CD14-positive monocyte (primary cell): ENCODE measurements around the gene DCUN1D5. TPM values are rescaled to one million over a fixed set of nuclear protein-coding genes. Genes with fewer than 3 reads are reported as not detected.

Source experiments
- DNase-seq, 3 donors: peaks; one replicate each; pipeline ENCODE4 v3.0.0-alpha.2; 2011 to 2022
- H2AFZ ChIP-seq: 2 replicates; pipeline ENCODE4 v1.6.0; 2012; ENCODE audit warnings: mild to moderate bottlenecking, low read depth, low read length, inconsistent platforms; ENCODE audit not compliant: insufficient read depth, poor library complexity, severe bottlenecking
- H3K27ac ChIP-seq, 2 donors: 1 replicate in 1 of 2; 2 replicates in 1 of 2; pipeline ENCODE4 v1.5.1; 2012 to 2013; ENCODE audit warnings: low read length in 2 of 2, control low read depth in 1 of 2, inconsistent platforms in 1 of 2, low read depth in 1 of 2, mild to moderate bottlenecking in 1 of 2
- H3K27me3 ChIP-seq, 2 donors: one replicate each; pipeline versions ENCODE4 v1.6.0 to v1.6.1; 2011 to 2013; ENCODE audit warnings: low read length in 2 of 2; ENCODE audit not compliant: control insufficient read depth in 2 of 2, insufficient read depth in 2 of 2
- H3K36me3 ChIP-seq, 2 donors: replicated peaks in 1 of 2; 1 replicate in 1 of 2; 2 replicates in 1 of 2; pipeline versions ENCODE4 v1.5.1 to v1.6.1; 2012 to 2013; ENCODE audit warnings: low read length in 2 of 2, control low read depth in 1 of 2, inconsistent platforms in 1 of 2, mild to moderate bottlenecking in 1 of 2; ENCODE audit not compliant: insufficient read depth in 2 of 2, control insufficient read depth in 1 of 2
- H3K4me1 ChIP-seq, 2 donors: 1 replicate in 1 of 2; 2 replicates in 1 of 2; pipeline versions ENCODE4 v1.5.1 to v1.6.1; 2012 to 2013; ENCODE audit warnings: low read length in 2 of 2, control low read depth in 1 of 2, inconsistent platforms in 1 of 2, mild to moderate bottlenecking in 1 of 2, moderate library complexity in 1 of 2; ENCODE audit not compliant: insufficient read depth in 2 of 2, control insufficient read depth in 1 of 2
- H3K4me2 ChIP-seq: replicated peaks from 2 replicates; pipeline ENCODE3; 2012; ENCODE audit warnings: low read length, moderate library complexity, mild to moderate bottlenecking; ENCODE audit not compliant: poor library complexity, severe bottlenecking; ENCODE audit errors: extremely low read depth
- H3K4me3 ChIP-seq, 3 experiments: fragments of 200-600 bp in 1 of 3; sonication (generic) in 1 of 3; replicated peaks in 1 of 3; 1 replicate in 2 of 3; 2 replicates in 1 of 3; pipeline ENCODE4 v1.5.1; 2011 to 2013; ENCODE audit warnings: low read length in 3 of 3, mild to moderate bottlenecking in 3 of 3, control low read depth in 2 of 3, low read depth in 2 of 3, inconsistent platforms in 1 of 3, moderate library complexity in 1 of 3
- H3K79me2 ChIP-seq: 2 replicates; pipeline ENCODE4 v1.6.0; 2012; ENCODE audit warnings: mild to moderate bottlenecking, control low read depth, inconsistent platforms, low read length, moderate library complexity; ENCODE audit not compliant: insufficient read depth
- H3K9ac ChIP-seq: 2 replicates; pipeline ENCODE4 v1.6.0; 2017; ENCODE audit warnings: low read length, mild to moderate bottlenecking; ENCODE audit not compliant: insufficient read depth, poor library complexity, severe bottlenecking
- H3K9me3 ChIP-seq, 2 donors: replicated peaks in 1 of 2; 1 replicate in 1 of 2; 2 replicates in 1 of 2; pipeline versions ENCODE4 v1.5.1 to v1.6.1; 2012 to 2013; ENCODE audit warnings: low read length in 2 of 2, control low read depth in 1 of 2; ENCODE audit not compliant: control insufficient read depth in 1 of 2, insufficient read depth in 1 of 2
- H4K20me1 ChIP-seq: 2 replicates; pipeline ENCODE4 v1.6.0; 2012; ENCODE audit warnings: mild to moderate bottlenecking, low read length, control low read depth, moderate library complexity; ENCODE audit not compliant: insufficient read depth
- H3K27ac Mint-ChIP-seq, 7 donors: one replicate each; pipeline ENCODE4 v1.8.0; 2020; ENCODE audit warnings: mild to moderate bottlenecking in 7 of 7, mixed read lengths in 7 of 7, moderate library complexity in 6 of 7, inconsistent platforms in 2 of 7
- H3K27me3 Mint-ChIP-seq, 3 donors: one replicate each; pipeline ENCODE4 v1.8.0; 2021 to 2022; ENCODE audit warnings: low read depth in 3 of 3, mild to moderate bottlenecking in 3 of 3, mixed read lengths in 3 of 3, moderate library complexity in 3 of 3, inconsistent platforms in 1 of 3
- H3K36me3 Mint-ChIP-seq, 2 donors: one replicate each; pipeline ENCODE4 v1.8.0; 2020; ENCODE audit warnings: mixed read lengths in 2 of 2, inconsistent platforms in 1 of 2, mild to moderate bottlenecking in 1 of 2
- H3K4me1 Mint-ChIP-seq: one replicate; pipeline ENCODE4 v1.8.0; 2020; ENCODE audit warnings: mild to moderate bottlenecking, mixed read lengths
- H3K4me3 Mint-ChIP-seq, 2 donors: one replicate each; pipeline ENCODE4 v1.8.0; 2020; ENCODE audit warnings: mild to moderate bottlenecking in 2 of 2, mixed read lengths in 2 of 2, moderate library complexity in 1 of 2
- H3K9me3 Mint-ChIP-seq, 7 donors: one replicate each; pipeline ENCODE4 v1.8.0; 2020 to 2022; ENCODE audit warnings: mixed read lengths in 7 of 7, mild to moderate bottlenecking in 6 of 7, moderate library complexity in 6 of 7, inconsistent platforms in 2 of 7
- CTCF ChIP-seq: fragments of 200-600 bp; IDR thresholded peaks from one replicate; pipeline ENCODE4 v1.8.0; 2022; ENCODE audit warnings: antibody characterized with exemption, mild to moderate bottlenecking
- WGBS: methylation state at CpG from one replicate; pipeline ENCODE4 v1.1.5; 2013; ENCODE audit warnings: missing lambda C conversion rate; ENCODE audit not compliant: insufficient coverage; 5-methylcytosine and 5-hydroxymethylcytosine counted together
- intact Hi-C, 2 donors: fragments of 100-400 bp; cut with micrococcal nuclease; formaldehyde crosslinking; loops; one replicate each; pipeline versions ENCODE4 v1.15.0 to v1.15.1; 2023
- polyA plus RNA-seq, 3 donors: library from polyadenylated mRNA; depleted of rRNA in 1 of 3; unstranded in 2 of 3; stranded (reverse) in 1 of 3; fragments of 300-500 nt in 2 of 3; fragments of >200 nt in 1 of 3; fragmentation: Illumina TruSeq in 2 of 3; gene quantifications; 1 replicate in 2 of 3; 2 replicates in 1 of 3; pipeline ENCODE4 v1.2.3, GENCODE V29; 2012 to 2021

Gene DCUN1D5
- polyA plus RNA-seq, 3 donors: 7.8 to 20.3 (median 19.5) TPM

- H3K36me3 ChIP-seq: no peaks in the 10 kb centered on the region
- Mint-ChIP-seq H3K4me3 (no peak overlapping the region), H3K36me3 (no peaks in the 10 kb centered on the region), H3K27ac (no peak overlapping the region), H3K4me1 (peaks cover 24% of the 10 kb centered on the region), H3K27me3 (no peaks in the 10 kb centered on the region), H3K9me3 (peaks cover 0 to 4% (median 0%) of the 10 kb centered on the region in 7 donors)
- intact Hi-C loops: no loop called here
- H3K4me3 ChIP-seq: no peak overlapping the region
- H3K4me2 ChIP-seq: no peak overlapping the region
- no peak overlapping the region for H3K27ac ChIP-seq
- H2AFZ ChIP-seq: no peak overlapping the region
- no peak overlapping the region for H3K9ac ChIP-seq
- peaks cover 5 to 22% of the 10 kb centered on the region in 2 donors for H3K4me1 ChIP-seq
- no peaks in the 10 kb centered on the region for H3K79me2 ChIP-seq
- H4K20me1 ChIP-seq: no peaks in the 10 kb centered on the region
- DNase-seq: no peak
- no peaks in the 10 kb centered on the region for H3K9me3 ChIP-seq
- H3K27me3 ChIP-seq: no peaks in the 10 kb centered on the region
- no peak for TF ChIP-seq CTCF
Measured at GRCh38 chr11:103047837-103048236, 44.1 kb downstream of the DCUN1D5 start.

GRCh38 chr11:103043826-103044678 is 47.9 kb downstream of the DCUN1D5 start:
- Mint-ChIP-seq H3K27me3 (no peaks in the 10 kb centered on the region), H3K27ac (no peak overlapping the region), H3K36me3 (no peaks in the 10 kb centered on the region), H3K4me1 (peaks cover 24% of the 10 kb centered on the region), H3K9me3 (peaks cover 0 to 4% (median 0%) of the 10 kb centered on the region in 7 donors), H3K4me3 (no peak overlapping the region)
- Histone ChIP-seq H3K4me2 (no peak overlapping the region), H3K27ac (no peak overlapping the region), H3K79me2 (no peaks in the 10 kb centered on the region), H4K20me1 (no peaks in the 10 kb centered on the region), H3K9me3 (no peaks in the 10 kb centered on the region), H3K4me1 (peaks cover 5 to 22% of the 10 kb centered on the region in 2 donors), H3K27me3 (no peaks in the 10 kb centered on the region), H3K4me3 (no peak overlapping the region), H3K9ac (no peak overlapping the region), H3K36me3 (no peaks in the 10 kb centered on the region), H2AFZ (no peak overlapping the region)
- DNase-seq: peak in 1 of 3 donors; percentile 5
- intact Hi-C loops: no loop called here
- no CpG with 5 or more reads among the region's 7 CpGs for WGBS
- no peak for TF ChIP-seq CTCF
